ENCODE measurements around the gene FBXO8.

FBXO8 gene

DNA sequence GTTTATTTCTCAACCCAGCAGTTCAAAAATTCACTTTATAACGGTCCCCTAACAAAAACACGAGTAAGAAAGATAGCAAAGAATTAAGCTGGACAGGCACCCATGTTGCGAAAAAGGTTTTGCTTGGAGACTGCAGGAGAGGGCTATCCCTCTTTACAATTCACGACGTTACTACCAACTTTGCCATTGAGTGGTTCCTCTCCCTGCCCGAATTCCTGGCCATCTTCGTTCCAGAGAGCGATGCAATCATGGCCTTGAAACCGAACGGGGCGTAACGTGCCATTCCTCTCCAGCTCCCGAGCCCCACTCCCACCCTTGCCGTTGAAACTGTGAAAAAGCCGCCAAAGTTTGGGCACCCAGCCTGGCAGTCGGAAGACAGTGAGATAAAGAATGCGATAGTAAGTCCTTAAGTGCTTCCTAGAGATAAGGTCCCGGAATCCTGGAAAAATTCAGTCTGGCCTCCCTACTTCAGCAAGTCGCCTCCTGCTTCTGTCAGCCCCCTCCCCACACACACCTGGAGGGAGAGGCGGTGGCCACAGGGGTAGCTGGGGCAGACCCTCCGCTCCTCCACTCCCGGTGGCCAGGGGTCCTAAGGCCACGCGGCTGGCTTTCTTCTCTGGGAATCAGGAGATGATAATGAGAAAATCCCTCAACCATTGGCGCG lies 65.2 kb downstream of the FBXO8 start:
- Histone ChIP-seq H3K4me1 (ENCODE audit: insufficient read depth, low read length) (peaks cover 10% of the 10 kb centered on the region), H3K9me3 (ENCODE audit: low read length) (peaks cover 2% of the 10 kb centered on the region), H3K36me3 (ENCODE audit: insufficient read depth, low read length) (no peaks in the 10 kb centered on the region), H3K27me3 (ENCODE audit: insufficient read depth, low read length) (peaks cover 60% of the 10 kb centered on the region), H2AFZ (ENCODE audit: low read depth, low read length) (no peak overlapping the region), H3K4me3 (ENCODE audit: low read length) (no peak overlapping the region)

GRCh38 chr4:174217273-174218126 lies 66.0 kb downstream of the FBXO8 start:
- Histone ChIP-seq H3K9me3 (ENCODE audit: low read length) (peaks cover 3% of the 10 kb centered on the region), H3K36me3 (ENCODE audit: insufficient read depth, low read length) (no peaks in the 10 kb centered on the region), H3K4me1 (ENCODE audit: insufficient read depth, low read length) (peaks cover 10% of the 10 kb centered on the region), H3K27me3 (ENCODE audit: insufficient read depth, low read length) (peaks cover 66% of the 10 kb centered on the region), H3K4me3 (ENCODE audit: low read length) (no peak overlapping the region), H2AFZ (ENCODE audit: low read depth, low read length) (no peak overlapping the region)

- H3K27me3 ChIP-seq (ENCODE audit: insufficient read depth, low read length), result peaks cover 73% of the 10 kb centered on the region
- no peaks in the 10 kb centered on the region for H3K36me3 ChIP-seq (ENCODE audit: insufficient read depth, low read length)
- no peak overlapping the region for H2AFZ ChIP-seq (ENCODE audit: low read depth, low read length)
- H3K9me3 ChIP-seq (ENCODE audit: low read length), result peaks cover 4% of the 10 kb centered on the region
- peaks cover 10% of the 10 kb centered on the region for H3K4me1 ChIP-seq (ENCODE audit: insufficient read depth, low read length)
- H3K4me3 ChIP-seq (ENCODE audit: low read length), result no peak overlapping the region
Measured at GRCh38 chr4:174216799-174217272, 66.6 kb downstream of the FBXO8 start.

- H2AFZ ChIP-seq (ENCODE audit: low read depth, low read length), result no peak overlapping the region
- H3K4me1 ChIP-seq (ENCODE audit: insufficient read depth, low read length), result peaks cover 10% of the 10 kb centered on the region
- H3K27me3 ChIP-seq (ENCODE audit: insufficient read depth, low read length), result peaks cover 80% of the 10 kb centered on the region
- no peaks in the 10 kb centered on the region for H3K36me3 ChIP-seq (ENCODE audit: insufficient read depth, low read length)
- H3K4me3 ChIP-seq (ENCODE audit: low read length), result no peak overlapping the region
- peaks cover 4% of the 10 kb centered on the region for H3K9me3 ChIP-seq (ENCODE audit: low read length)
Measured at GRCh38 chr4:174215961-174216680, 67.3 kb downstream of the FBXO8 start.

GRCh38 chr4:174215057-174215456 lies 68.4 kb downstream of the FBXO8 start:
- Histone ChIP-seq H3K27me3 (ENCODE audit: insufficient read depth, low read length) (peaks cover 86% of the 10 kb centered on the region), H3K9me3 (ENCODE audit: low read length) (peaks cover 4% of the 10 kb centered on the region), H3K4me1 (ENCODE audit: insufficient read depth, low read length) (peaks cover 10% of the 10 kb centered on the region), H3K36me3 (ENCODE audit: insufficient read depth, low read length) (no peaks in the 10 kb centered on the region), H2AFZ (ENCODE audit: low read depth, low read length) (no peak overlapping the region), H3K4me3 (ENCODE audit: low read length) (no peak overlapping the region)

- Histone ChIP-seq H3K4me3 (ENCODE audit: low read length) (no peak overlapping the region), H3K27me3 (ENCODE audit: insufficient read depth, low read length) (peaks cover 93% of the 10 kb centered on the region), H3K36me3 (ENCODE audit: insufficient read depth, low read length) (no peaks in the 10 kb centered on the region), H3K4me1 (ENCODE audit: insufficient read depth, low read length) (peaks cover 10% of the 10 kb centered on the region), H2AFZ (ENCODE audit: low read depth, low read length) (no peak overlapping the region), H3K9me3 (ENCODE audit: low read length) (peaks cover 4% of the 10 kb centered on the region)
Measured at GRCh38 chr4:174214101-174214878, 69.2 kb downstream of the FBXO8 start.

DNA sequence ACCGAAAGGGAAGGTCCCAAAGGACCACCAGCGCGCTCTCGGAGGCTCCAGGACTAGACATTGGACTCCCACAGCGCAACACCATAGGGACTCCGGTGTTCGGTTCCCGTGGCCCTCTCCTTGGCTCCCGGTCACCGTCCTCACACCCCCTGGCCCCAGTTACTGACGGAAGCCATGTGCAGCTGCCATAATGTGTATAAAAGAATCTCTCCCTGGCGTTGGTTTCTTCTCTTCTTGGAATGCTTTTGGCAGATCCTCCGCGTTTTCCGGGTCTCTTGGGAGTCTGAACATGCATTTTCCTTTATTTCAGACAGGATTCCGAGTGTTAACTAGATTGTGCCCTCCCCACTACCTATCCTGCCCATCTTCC lies 69.8 kb downstream of the FBXO8 start:
- Histone ChIP-seq H3K4me1 (ENCODE audit: insufficient read depth, low read length) (peaks cover 10% of the 10 kb centered on the region), H3K36me3 (ENCODE audit: insufficient read depth, low read length) (no peaks in the 10 kb centered on the region), H3K27me3 (ENCODE audit: insufficient read depth, low read length) (peaks cover 93% of the 10 kb centered on the region), H3K9me3 (ENCODE audit: low read length) (peaks cover 4% of the 10 kb centered on the region), H3K4me3 (ENCODE audit: low read length) (no peak overlapping the region), H2AFZ (ENCODE audit: low read depth, low read length) (no peak overlapping the region)

DNA sequence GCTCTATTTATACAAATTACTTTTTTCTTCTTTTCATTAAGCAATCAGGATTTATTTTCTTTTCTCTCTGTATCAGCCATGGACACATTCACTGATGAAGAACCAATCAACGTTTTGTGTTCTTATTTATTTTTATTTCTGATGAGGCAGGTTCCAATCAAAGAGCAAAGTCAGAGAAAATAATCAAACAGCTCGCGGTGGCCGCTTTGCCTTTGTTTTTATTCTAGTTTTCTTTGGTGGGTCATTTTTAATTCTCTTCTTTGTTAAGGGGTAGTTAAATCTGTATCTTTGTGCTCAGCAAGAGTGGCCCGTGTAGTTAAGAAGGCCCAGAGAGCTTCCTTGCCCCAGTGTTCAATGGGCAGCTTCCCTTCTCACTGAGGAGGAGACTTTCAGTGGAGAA lies 71.4 kb downstream of the FBXO8 start:
- H3K4me3 ChIP-seq (ENCODE audit: low read length), result no peak overlapping the region
- no peaks in the 10 kb centered on the region for H3K36me3 ChIP-seq (ENCODE audit: insufficient read depth, low read length)
- no peak overlapping the region for H2AFZ ChIP-seq (ENCODE audit: low read depth, low read length)
- H3K4me1 ChIP-seq (ENCODE audit: insufficient read depth, low read length), result no peaks in the 10 kb centered on the region
- peaks cover 4% of the 10 kb centered on the region for H3K9me3 ChIP-seq (ENCODE audit: low read length)
- peaks cover 87% of the 10 kb centered on the region for H3K27me3 ChIP-seq (ENCODE audit: insufficient read depth, low read length)

DNA sequence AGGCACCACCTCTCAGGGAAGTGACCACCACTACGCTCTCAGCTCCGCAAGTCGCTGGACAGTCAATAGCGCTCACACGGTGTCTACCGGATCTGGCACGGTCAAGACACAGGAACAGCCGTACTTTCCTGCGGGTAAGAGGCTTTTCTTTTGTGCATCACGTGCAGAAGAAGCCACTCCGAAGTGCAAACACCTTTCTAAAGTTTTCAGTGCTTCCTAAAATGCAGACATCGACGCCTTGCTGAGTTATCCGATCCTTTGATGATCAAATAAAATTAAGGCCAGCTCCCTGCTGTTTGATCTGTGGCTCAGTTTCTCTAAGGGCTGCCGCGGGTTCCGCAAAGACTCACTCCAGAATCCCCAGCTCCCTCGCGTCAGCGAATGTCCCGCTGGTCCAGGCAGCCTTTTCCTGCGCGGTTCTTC lies 71.8 kb downstream of the FBXO8 start:
- no peaks in the 10 kb centered on the region for H3K36me3 ChIP-seq (ENCODE audit: insufficient read depth, low read length)
- H3K4me1 ChIP-seq (ENCODE audit: insufficient read depth, low read length), result no peaks in the 10 kb centered on the region
- no peak overlapping the region for H2AFZ ChIP-seq (ENCODE audit: low read depth, low read length)
- H3K9me3 ChIP-seq (ENCODE audit: low read length), result peaks cover 4% of the 10 kb centered on the region
- no peak overlapping the region for H3K4me3 ChIP-seq (ENCODE audit: low read length)
- H3K27me3 ChIP-seq (ENCODE audit: insufficient read depth, low read length), result peaks cover 87% of the 10 kb centered on the region

DNA sequence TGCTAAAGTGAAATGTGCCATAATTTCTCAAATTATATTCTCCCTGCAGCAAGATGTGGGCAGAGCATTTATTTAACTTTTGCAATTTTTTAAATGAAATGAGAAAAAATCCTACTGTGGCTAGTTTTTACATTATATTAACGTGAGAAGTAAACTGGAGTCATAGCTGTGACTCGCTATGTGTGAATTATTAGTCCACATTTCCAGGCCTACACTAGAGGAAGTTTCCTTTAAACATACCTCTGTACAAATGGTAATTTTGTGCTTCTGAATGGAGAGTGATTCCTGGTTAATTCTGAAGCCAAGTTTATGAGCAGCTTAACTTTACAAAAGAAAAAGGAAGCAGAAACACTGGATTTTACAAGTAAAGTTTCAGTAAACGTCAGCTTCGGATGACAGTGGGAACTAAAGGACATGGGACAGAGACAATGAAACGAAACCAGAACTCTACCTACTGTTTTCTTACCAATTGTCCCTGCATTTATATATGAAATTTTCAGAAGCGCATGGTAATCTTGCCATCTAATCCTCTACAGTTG lies 72.4 kb downstream of the FBXO8 start:
- H3K36me3 ChIP-seq (ENCODE audit: insufficient read depth, low read length), result no peaks in the 10 kb centered on the region
- no peak overlapping the region for H3K4me3 ChIP-seq (ENCODE audit: low read length)
- H3K27me3 ChIP-seq (ENCODE audit: insufficient read depth, low read length), result peaks cover 84% of the 10 kb centered on the region
- no peaks in the 10 kb centered on the region for H3K4me1 ChIP-seq (ENCODE audit: insufficient read depth, low read length)
- H3K9me3 ChIP-seq (ENCODE audit: low read length), result peaks cover 2% of the 10 kb centered on the region
- no peak overlapping the region for H2AFZ ChIP-seq (ENCODE audit: low read depth, low read length)

GRCh38 chr4:174210354-174210753 lies 73.1 kb downstream of the FBXO8 start:
- H3K36me3 ChIP-seq (ENCODE audit: insufficient read depth, low read length), result no peaks in the 10 kb centered on the region
- no peaks in the 10 kb centered on the region for H3K4me1 ChIP-seq (ENCODE audit: insufficient read depth, low read length)
- no peak overlapping the region for H2AFZ ChIP-seq (ENCODE audit: low read depth, low read length)
- peaks cover 81% of the 10 kb centered on the region for H3K27me3 ChIP-seq (ENCODE audit: insufficient read depth, low read length)
- H3K9me3 ChIP-seq (ENCODE audit: low read length), result peaks cover 2% of the 10 kb centered on the region
- no peak overlapping the region for H3K4me3 ChIP-seq (ENCODE audit: low read length)

DNA sequence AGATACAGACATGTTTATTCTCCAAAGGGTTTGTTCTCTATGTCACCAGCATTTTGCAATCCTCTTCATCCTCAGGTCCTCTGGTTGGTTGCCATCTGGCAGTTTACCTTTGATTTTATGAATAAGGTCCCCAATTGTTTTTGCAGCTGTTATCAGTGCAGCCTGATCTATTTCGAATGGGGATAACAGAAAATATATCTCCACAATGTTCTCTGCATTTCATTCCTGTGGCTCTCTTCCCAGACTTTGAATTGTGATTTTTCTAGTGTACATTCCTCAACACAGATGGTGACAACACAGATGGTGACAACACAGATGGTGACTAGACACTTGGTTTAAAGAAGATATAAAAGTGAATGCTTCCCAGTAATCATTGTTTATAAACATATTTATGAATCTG lies 74.1 kb downstream of the FBXO8 start:
- H3K4me3 ChIP-seq (ENCODE audit: low read length), result no peak overlapping the region
- no peaks in the 10 kb centered on the region for H3K4me1 ChIP-seq (ENCODE audit: insufficient read depth, low read length)
- no peaks in the 10 kb centered on the region for H3K36me3 ChIP-seq (ENCODE audit: insufficient read depth, low read length)
- peaks cover 2% of the 10 kb centered on the region for H3K9me3 ChIP-seq (ENCODE audit: low read length)
- H2AFZ ChIP-seq (ENCODE audit: low read depth, low read length), result no peak overlapping the region
- peaks cover 82% of the 10 kb centered on the region for H3K27me3 ChIP-seq (ENCODE audit: insufficient read depth, low read length)

Measured in neuron (in vitro differentiated cells).